PFSK-1 (cell line): ENCODE measurements around the gene KLHL40.

Experiments used
- POLR2AphosphoS5 ChIP-seq: IDR thresholded peaks from 2 replicates; pipeline ENCODE4 v1.6.1; 2012; ENCODE audit warnings: low read depth, mild to moderate bottlenecking, control low read depth, low read length, moderate library complexity
- REST ChIP-seq, 2 experiments: IDR thresholded peaks; 2 replicates each; pipeline versions ENCODE4 v1.6.1 to v1.8.0; 2011 to 2012; ENCODE audit warnings: low read depth in 2 of 2, low read length in 2 of 2, control low read depth in 1 of 2, inconsistent platforms in 1 of 2, mild to moderate bottlenecking in 1 of 2, moderate library complexity in 1 of 2; ENCODE audit not compliant: insufficient read depth in 1 of 2
- SIN3A ChIP-seq: IDR thresholded peaks from 2 replicates; pipeline ENCODE4 v1.6.1; 2012; ENCODE audit warnings: mild to moderate bottlenecking, low read length, moderate library complexity, borderline replicate concordance; ENCODE audit not compliant: insufficient read depth

- no peak for TF ChIP-seq POLR2AphosphoS5
- TF ChIP-seq SIN3A: no peak
- TF ChIP-seq REST (IDR thresholded peaks at IDR 0.05; ENCODE audit: insufficient read depth in 1 of 2, low read depth in 2 of 2, low read length in 2 of 2): no peak
Observed at GRCh38 chr3:42732196-42732828, 47.0 kb downstream of the KLHL40 start.
